Right atrium auricular region (tissue), 2 donors: ENCODE measurements around the gene ECEL1. TPM values are rescaled to one million over a fixed set of nuclear protein-coding genes. Genes with fewer than 3 reads are reported as not detected.

Experiments
- DNase-seq: peaks from one replicate; pipeline ENCODE4 v3.0.0-alpha.2; 2019; ENCODE audit warnings: low spot score
- H3K27ac ChIP-seq, 2 donors: fragments of 200-600 bp; sonication (generic); 1 replicate in 1 of 2; 2 replicates in 1 of 2; pipeline ENCODE4 v1.5.1; 2016 to 2019
- H3K27me3 ChIP-seq, 2 donors: fragments of 200-600 bp; sonication (generic); one replicate each; pipeline versions ENCODE4 v1.5.1 to v1.6.0; 2017 to 2019
- H3K36me3 ChIP-seq: fragments of 200-600 bp; sonication (generic); one replicate; pipeline ENCODE4 v1.5.1; 2016
- H3K4me1 ChIP-seq, 2 donors: fragments of 200-600 bp; sonication (generic); one replicate each; pipeline versions ENCODE4 v1.5.1 to v1.6.0; 2017 to 2019
- H3K4me3 ChIP-seq, 2 donors: fragments of 200-600 bp; sonication (generic); 1 replicate in 1 of 2; 2 replicates in 1 of 2; pipeline ENCODE4 v1.5.1; 2017 to 2019; ENCODE audit warnings: mild to moderate bottlenecking in 1 of 2, moderate library complexity in 1 of 2
- H3K9me3 ChIP-seq, 2 donors: fragments of 200-600 bp; sonication (generic); one replicate each; pipeline ENCODE4 v1.5.1; 2019
- total RNA-seq, 2 donors: library from RNA; depleted of rRNA; stranded (reverse); fragments of >200 nt; gene quantifications; one replicate each; pipeline ENCODE4 v1.1.0, GENCODE V29; 2016
- TF ChIP-seq, protein P1 (sequence below), 2 donors: fragments of 200-600 bp; sonication (generic); IDR thresholded peaks; one replicate each; pipeline ENCODE4 v1.5.1; 2019; ENCODE audit warnings: antibody characterized with exemption in 2 of 2

Gene ECEL1
- total RNA-seq, 2 donors from 2014 or later = not detected

DNA sequence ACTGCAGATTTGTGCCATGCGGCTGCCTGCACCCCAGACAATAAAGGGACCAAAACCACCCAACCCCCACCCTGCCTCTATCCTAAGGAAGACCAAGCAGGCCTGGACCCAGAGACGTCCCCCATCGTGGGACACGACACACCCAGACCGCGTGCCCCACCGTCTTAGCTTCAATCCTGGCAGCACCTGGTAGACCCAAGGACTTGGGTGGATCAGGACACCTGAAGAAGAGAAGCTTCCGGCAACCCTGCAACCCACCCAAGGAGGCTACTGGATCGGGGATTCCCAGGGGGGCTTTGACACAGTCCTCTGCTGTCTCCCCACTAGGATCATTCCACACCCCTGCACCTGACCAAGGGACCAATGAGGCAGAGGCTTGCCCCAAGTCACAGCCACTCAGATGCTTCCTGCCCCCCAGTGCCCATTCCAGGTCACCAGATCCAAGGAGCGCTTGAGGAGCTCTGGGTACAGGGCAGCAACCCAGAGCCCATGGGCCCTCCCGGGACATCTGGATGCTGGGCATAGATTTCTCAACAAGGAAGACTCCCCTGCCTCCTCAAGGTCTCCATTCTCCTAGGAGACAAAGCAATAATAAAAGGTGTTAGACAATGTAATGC, 28.1 kb downstream of the ECEL1 start:
- no peaks in the 10 kb centered on the region for H3K9me3 ChIP-seq
- no peak for DNase-seq
- H3K27ac ChIP-seq = no peak overlapping the region
- TF ChIP-seq, protein P1, sequence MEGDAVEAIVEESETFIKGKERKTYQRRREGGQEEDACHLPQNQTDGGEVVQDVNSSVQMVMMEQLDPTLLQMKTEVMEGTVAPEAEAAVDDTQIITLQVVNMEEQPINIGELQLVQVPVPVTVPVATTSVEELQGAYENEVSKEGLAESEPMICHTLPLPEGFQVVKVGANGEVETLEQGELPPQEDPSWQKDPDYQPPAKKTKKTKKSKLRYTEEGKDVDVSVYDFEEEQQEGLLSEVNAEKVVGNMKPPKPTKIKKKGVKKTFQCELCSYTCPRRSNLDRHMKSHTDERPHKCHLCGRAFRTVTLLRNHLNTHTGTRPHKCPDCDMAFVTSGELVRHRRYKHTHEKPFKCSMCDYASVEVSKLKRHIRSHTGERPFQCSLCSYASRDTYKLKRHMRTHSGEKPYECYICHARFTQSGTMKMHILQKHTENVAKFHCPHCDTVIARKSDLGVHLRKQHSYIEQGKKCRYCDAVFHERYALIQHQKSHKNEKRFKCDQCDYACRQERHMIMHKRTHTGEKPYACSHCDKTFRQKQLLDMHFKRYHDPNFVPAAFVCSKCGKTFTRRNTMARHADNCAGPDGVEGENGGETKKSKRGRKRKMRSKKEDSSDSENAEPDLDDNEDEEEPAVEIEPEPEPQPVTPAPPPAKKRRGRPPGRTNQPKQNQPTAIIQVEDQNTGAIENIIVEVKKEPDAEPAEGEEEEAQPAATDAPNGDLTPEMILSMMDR (IDR thresholded peaks at IDR 0.05) = no peak
- H3K4me3 ChIP-seq = no peak overlapping the region
- H3K27me3 ChIP-seq = peaks cover 0 to 5% of the 10 kb centered on the region in 2 donors
- no peaks in the 10 kb centered on the region for H3K36me3 ChIP-seq
- no peaks in the 10 kb centered on the region for H3K4me1 ChIP-seq

DNA sequence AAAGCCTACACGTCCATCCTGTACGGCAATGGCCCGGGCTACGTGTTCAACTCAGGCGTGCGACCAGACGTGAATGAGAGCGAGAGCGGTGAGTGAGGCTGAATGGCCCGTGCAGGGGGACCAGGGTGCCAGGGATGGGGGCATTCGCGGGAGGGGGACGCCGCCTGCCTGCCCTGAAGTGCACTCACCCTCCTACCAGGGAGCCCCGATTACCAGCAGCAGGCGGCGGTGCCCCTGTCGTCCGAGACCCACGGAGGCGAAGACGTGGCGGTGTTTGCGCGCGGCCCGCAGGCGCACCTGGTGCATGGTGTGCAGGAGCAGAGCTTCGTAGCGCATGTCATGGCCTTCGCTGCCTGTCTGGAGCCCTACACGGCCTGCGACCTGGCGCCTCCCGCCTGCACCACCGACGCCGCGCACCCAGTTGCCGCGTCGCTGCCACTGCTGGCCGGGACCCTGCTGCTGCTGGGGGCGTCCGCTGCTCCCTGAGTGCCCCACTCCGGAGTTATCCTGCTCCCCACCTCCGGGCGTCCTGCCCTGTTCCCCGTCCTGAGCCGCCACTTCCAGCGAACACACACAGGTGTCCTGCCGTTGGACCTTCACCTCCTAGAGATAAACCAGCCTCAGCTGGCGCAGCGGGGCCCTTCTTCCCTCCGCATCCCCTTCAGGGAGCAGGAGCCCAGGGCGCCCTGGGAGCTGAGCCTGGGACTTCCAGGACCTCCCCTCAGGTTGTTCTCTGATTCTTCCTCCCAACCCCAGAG, 28.8 kb downstream of the ECEL1 start:
- no peak for DNase-seq
- Histone ChIP-seq H3K9me3 (no peaks in the 10 kb centered on the region), H3K4me3 (no peak overlapping the region), H3K27ac (no peak overlapping the region), H3K4me1 (no peaks in the 10 kb centered on the region), H3K27me3 (peaks cover 0 to 5% of the 10 kb centered on the region in 2 donors), H3K36me3 (no peaks in the 10 kb centered on the region)
- TF ChIP-seq, protein P1 (IDR thresholded peaks at IDR 0.05) = no peak

DNA sequence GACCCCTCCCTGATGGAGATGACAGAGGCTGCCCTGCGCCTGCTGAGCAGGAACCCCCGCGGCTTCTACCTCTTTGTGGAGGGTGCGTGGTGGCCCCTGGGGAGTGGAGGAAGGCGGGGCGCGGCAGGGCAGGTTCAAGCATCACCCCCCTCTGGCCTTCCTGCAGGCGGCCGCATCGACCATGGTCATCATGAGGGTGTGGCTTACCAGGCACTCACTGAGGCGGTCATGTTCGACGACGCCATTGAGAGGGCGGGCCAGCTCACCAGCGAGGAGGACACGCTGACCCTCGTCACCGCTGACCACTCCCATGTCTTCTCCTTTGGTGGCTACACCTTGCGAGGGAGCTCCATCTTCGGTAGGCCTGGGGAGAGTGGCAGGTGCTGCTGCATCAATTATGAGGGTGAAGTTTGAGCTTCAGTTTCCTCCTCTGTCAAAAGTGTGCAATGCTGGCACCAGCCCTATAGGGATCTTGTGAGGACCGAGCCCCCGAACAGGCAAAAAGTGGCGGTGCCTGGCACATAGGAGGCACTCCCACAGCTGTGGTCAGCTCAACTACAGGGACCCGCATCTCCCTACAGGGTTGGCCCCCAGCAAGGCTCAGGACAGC, 29.5 kb downstream of the ECEL1 start:
- Histone ChIP-seq H3K27ac (no peak overlapping the region), H3K36me3 (no peaks in the 10 kb centered on the region), H3K27me3 (peaks cover 0 to 5% of the 10 kb centered on the region in 2 donors), H3K4me3 (no peak overlapping the region), H3K4me1 (no peaks in the 10 kb centered on the region), H3K9me3 (no peaks in the 10 kb centered on the region)
- TF ChIP-seq, protein P1 (IDR thresholded peaks at IDR 0.05) = no peak
- no peak for DNase-seq

DNA sequence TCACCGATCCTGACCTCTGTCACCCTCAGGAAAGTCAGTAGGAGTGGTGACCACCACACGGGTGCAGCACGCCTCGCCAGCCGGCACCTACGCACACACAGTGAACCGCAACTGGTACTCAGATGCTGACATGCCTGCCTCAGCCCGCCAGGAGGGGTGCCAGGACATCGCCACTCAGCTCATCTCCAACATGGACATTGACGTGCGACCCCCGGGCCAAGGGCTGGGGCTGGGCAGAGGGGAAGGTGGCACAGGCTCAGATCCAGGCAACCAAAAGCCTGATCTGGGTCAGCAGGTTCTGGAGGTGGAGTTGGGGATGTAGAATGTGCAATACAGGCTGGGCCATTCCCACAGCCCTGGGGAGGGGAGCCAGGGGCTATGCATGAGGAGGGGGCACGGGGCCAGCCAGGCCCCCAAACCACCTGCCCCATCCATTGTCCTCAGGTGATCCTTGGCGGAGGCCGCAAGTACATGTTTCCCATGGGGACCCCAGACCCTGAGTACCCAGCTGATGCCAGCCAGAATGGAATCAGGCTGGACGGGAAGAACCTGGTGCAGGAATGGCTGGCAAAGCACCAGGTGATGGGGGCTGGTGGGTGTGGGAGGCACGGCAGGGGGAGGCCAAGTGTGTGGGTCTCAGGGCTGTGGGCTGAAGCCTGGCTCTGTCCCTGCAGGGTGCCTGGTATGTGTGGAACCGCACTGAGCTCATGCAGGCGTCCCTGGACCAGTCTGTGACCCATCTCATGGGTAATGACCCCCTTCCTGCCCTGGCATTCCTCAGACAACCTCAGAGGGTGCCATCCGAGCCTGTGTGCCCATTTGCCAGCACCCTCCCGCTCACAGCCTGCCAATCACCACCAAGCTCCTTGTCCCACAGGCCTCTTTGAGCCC, 30.3 kb downstream of the ECEL1 start:
- Histone ChIP-seq H3K4me1 (no peaks in the 10 kb centered on the region), H3K36me3 (no peaks in the 10 kb centered on the region), H3K27ac (no peak overlapping the region), H3K9me3 (no peaks in the 10 kb centered on the region), H3K27me3 (peaks cover 0 to 5% of the 10 kb centered on the region in 2 donors), H3K4me3 (no peak overlapping the region)
- DNase-seq = no peak
- TF ChIP-seq, protein P1 (IDR thresholded peaks at IDR 0.05) = no peak

DNA sequence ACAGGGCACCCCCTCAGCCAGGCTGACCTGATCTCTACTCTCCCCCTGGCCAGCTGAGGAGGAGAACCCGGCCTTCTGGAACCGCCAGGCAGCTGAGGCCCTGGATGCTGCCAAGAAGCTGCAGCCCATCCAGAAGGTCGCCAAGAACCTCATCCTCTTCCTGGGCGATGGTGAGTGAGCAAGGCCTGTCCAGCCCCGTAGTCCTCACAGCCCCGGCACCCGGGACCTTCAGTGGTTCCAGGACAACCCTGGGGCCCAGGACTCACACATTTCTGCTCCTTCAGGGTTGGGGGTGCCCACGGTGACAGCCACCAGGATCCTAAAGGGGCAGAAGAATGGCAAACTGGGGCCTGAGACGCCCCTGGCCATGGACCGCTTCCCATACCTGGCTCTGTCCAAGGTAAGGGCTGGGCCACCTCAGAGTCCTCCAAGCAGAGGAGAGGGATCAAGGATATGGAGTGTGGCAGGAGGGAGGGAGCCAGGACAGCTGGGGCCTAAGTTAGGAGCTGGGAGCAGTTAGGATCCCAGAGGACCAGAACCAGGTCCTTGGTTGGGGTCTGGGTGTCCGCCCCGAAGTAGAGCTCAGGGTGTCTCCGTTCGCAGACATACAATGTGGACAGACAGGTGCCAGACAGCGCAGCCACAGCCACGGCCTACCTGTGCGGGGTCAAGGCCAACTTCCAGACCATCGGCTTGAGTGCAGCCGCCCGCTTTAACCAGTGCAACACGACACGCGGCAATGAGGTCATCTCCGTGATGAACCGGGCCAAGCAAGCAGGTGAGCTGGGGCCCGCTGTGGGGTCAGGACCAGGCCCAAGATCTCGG, 31.1 kb downstream of the ECEL1 start:
- DNase-seq = no peak
- H3K27me3 ChIP-seq = peaks cover 0 to 5% of the 10 kb centered on the region in 2 donors
- TF ChIP-seq, protein P1 (IDR thresholded peaks at IDR 0.05) = no peak
- no peak overlapping the region for H3K27ac ChIP-seq
- H3K36me3 ChIP-seq = no peaks in the 10 kb centered on the region
- H3K9me3 ChIP-seq = no peaks in the 10 kb centered on the region
- no peaks in the 10 kb centered on the region for H3K4me1 ChIP-seq
- no peak overlapping the region for H3K4me3 ChIP-seq
